ENCODE results near the gene EFCAB11. TPM values are rescaled to one million over a fixed set of nuclear protein-coding genes. Genes with fewer than 3 reads are reported as not detected.

EFCAB11 gene
- total and polyA plus RNA-seq, 2 of the 4 experiments (the other 2 are of a cell fraction) = 2.2 to 5.3 TPM

GRCh38 chr14:89977668-89978067 is 23.1 kb upstream of the EFCAB11 start:
- H3K4me2 ChIP-seq (ENCODE audit: low read depth, low read length) = no peak overlapping the region
- H3K4me1 ChIP-seq (ENCODE audit: control insufficient read depth, insufficient read depth, low read length) = no peaks in the 10 kb centered on the region
- 92% methylated on average over 2 of the region's 4 CpGs; no CpG with 5 or more reads in 1 of the 2 experiments for WGBS, 2 experiments (ENCODE audit: extremely low coverage in 2 of 2, insufficient read length in 1 of 2)
- H4K91ac ChIP-seq (ENCODE audit: insufficient read depth, low read depth, low read length) = no peak overlapping the region
- no peak overlapping the region for H4K5ac ChIP-seq (ENCODE audit: low read depth, low read length)
- intact Hi-C loops (cut with micrococcal nuclease) = no loop called here
- no peaks in the 10 kb centered on the region for H3K9me3 ChIP-seq (ENCODE audit: control insufficient read depth, insufficient read depth, low read length)
- H3K27ac ChIP-seq (ENCODE audit: insufficient read depth, low read length) = no peak overlapping the region
- no peaks in the 10 kb centered on the region; the same call in 1 of the 2 replicates for H4K20me1 ChIP-seq (ENCODE audit: insufficient read depth, low read length)
- in situ Hi-C loops (cut with MboI; ENCODE audit: low sequenced_read_pairs) = no loop called here
- no peaks in the 10 kb centered on the region; the same call in 1 of the 2 replicates for H3K9me1 ChIP-seq (ENCODE audit: insufficient read depth, low read length)
- H3K4ac ChIP-seq (ENCODE audit: low read depth, low read length) = no peak overlapping the region
- no peak overlapping the region for H3K23ac ChIP-seq (ENCODE audit: low read depth, low read length)
- no peak overlapping the region for H4K8ac ChIP-seq (ENCODE audit: low read depth in 2 of 2, low read length in 2 of 2)
- H2AK9ac ChIP-seq (replicated peaks; ENCODE audit: low read depth, low read length, poor library complexity) = no peak overlapping the region
- peaks cover 3 to 6% of the 10 kb centered on the region in 2 experiments; a peak in 1 of 4 replicates for H3K79me1 ChIP-seq (ENCODE audit: low read depth in 1 of 2, low read length in 2 of 2)
- TF ChIP-seq CTCF (conservative IDR thresholded peaks at IDR 0.05; ENCODE audit: low read depth, low read length) (no peak), POLR2A (IDR thresholded peaks at IDR 0.05; ENCODE audit: low read depth, low read length) (no peak), MXI1 (IDR thresholded peaks at IDR 0.05; ENCODE audit: borderline replicate concordance, low read depth, low read length) (no peak), RAD21 (IDR thresholded peaks at IDR 0.05; ENCODE audit: low read length) (no peak), MAZ (IDR thresholded peaks at IDR 0.05; ENCODE audit: borderline replicate concordance, low read depth, low read length) (no peak), CEBPB (IDR thresholded peaks at IDR 0.05; ENCODE audit: low read depth, low read length) (no peak), NFE2L2 (IDR thresholded peaks at IDR 0.05; ENCODE audit: low read depth, low read length) (no peak)
- no peak overlapping the region for H2AFZ ChIP-seq (replicated peaks; ENCODE audit: low read length, poor library complexity)
- DNase-seq = no peak
- H3K18ac ChIP-seq (ENCODE audit: low read depth, low read length) = no peak overlapping the region
- no TSS peak for BruUV-seq (replicated peaks)
- H3K56ac ChIP-seq (ENCODE audit: extremely low read depth, insufficient read depth, low read length) = no peak overlapping the region
- no peak overlapping the region for H3K9ac ChIP-seq (ENCODE audit: low read depth, low read length)
- H3K36me3 ChIP-seq (ENCODE audit: control insufficient read depth, insufficient read depth, low read length) = peaks cover 26% of the 10 kb centered on the region
- ChIA-PET CTCF (interaction anchor here (0.9 to 1.7 kb wide), 2 partner anchors 82 to 258 kb away, joined by 3 to 5 read pairs; no protein-coding TSS in a partner anchor), POLR2A (ENCODE audit: unreplicated experiment) (no interaction called here)
- no peak overlapping the region for H2AK5ac ChIP-seq (ENCODE audit: low read depth, low read length)
- no peak overlapping the region for H2BK5ac ChIP-seq (ENCODE audit: low read depth, low read length, poor library complexity, severe bottlenecking)
- no peak for ATAC-seq (ENCODE audit: low read depth)
- H3K14ac ChIP-seq (replicated peaks; ENCODE audit: low read depth, low read length) = no peak overlapping the region
- no peak overlapping the region for H2BK20ac ChIP-seq (ENCODE audit: low read depth, low read length)
- H3K4me3 ChIP-seq (ENCODE audit: insufficient read depth, low read depth, low read length) = no peak overlapping the region
- dilution Hi-C loops (cut with HindIII; ENCODE audit: low sequenced_read_pairs, unreplicated experiment) = no loop called here
- no peak overlapping the region for H2BK15ac ChIP-seq (ENCODE audit: low read depth, low read length)
- H3K27me3 ChIP-seq (ENCODE audit: control insufficient read depth, insufficient read depth, low read length) = no peaks in the 10 kb centered on the region
- H2BK120ac ChIP-seq (ENCODE audit: low read depth, low read length) = no peak overlapping the region
